ENCODE results near the gene KRTAP5-7.

- TF ChIP-seq CTCF (IDR thresholded peaks at IDR 0.05) (no peak), POLR2A (IDR thresholded peaks at IDR 0.05) (no peak)
These were observed 8.3 kb upstream of the KRTAP5-7 start for GRCh38 chr11:71518506-71519471.

Measured in esophagus squamous epithelium (tissue), 4 donors.